Measurements from ENCODE around the gene DTX1.

DNA sequence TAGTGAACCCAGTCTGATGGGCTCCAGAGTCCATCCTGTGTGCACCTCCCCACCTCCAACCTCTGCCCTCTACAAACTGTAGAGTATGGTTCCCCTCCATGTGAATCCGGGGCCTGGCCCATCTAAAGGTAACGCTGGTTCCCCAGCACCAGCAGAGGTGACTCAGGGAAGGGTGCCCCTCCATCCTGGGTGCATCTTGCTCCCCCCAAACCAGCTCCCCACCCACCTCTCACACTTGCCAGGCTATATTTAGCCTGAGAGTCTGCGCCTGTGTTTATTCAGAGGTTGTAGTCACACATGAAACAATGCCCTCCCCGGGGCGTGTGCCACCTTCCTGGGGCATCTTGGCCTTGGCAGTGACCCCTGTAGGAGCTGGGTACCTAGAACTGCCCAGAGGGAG lies 52.8 kb downstream of the DTX1 start:
- TF ChIP-seq SRF (IDR thresholded peaks at IDR 0.05; ENCODE audit: low read depth, low read length) (no peak), BACH1 (IDR thresholded peaks at IDR 0.05; ENCODE audit: low read length) (no peak), SIN3A (conservative IDR thresholded peaks at IDR 0.05 in 1 of 2, IDR thresholded peaks at IDR 0.05 in 1 of 2; ENCODE audit: low read depth in 1 of 2, low read length in 2 of 2) (no peak), POLR2AphosphoS5 (IDR thresholded peaks at IDR 0.05; ENCODE audit: low read depth, low read length) (no peak), CTCF (IDR thresholded peaks at IDR 0.05; ENCODE audit: control extremely low read depth in 1 of 3, insufficient read depth in 1 of 3, low read depth in 1 of 3, low read length in 3 of 3) (no peak), ASH2L (IDR thresholded peaks at IDR 0.05; ENCODE audit: low read length) (no peak), MAFK (IDR thresholded peaks at IDR 0.05; ENCODE audit: low read depth, low read length) (no peak), CBX8 (IDR thresholded peaks at IDR 0.05; ENCODE audit: borderline replicate concordance, low read depth, low read length) (no peak), HDAC6 (IDR thresholded peaks at IDR 0.05; ENCODE audit: low read depth, low read length) (no peak)
